NCI-H146 (cell line): ENCODE data around the gene WBP1L.
"Not testable (repeated sequence)": the region's sequence is repeated elsewhere in the genome, so short reads cannot be mapped to it uniquely, and the experiment has no call there.

ENCODE experiments used
- DNase-seq: peaks from one replicate; lab custom pipeline; 2025; lab: John Stamatoyannopoulos, UW

Gene WBP1L

GRCh38 chr10:102723989-102724388, 19.8 kb upstream of the WBP1L start:
- DNase-seq = no peak

GRCh38 chr10:102726274-102726673, 17.5 kb upstream of the WBP1L start:
- DNase-seq = no peak

- DNase-seq = no peak
Observed at GRCh38 chr10:102727037-102727818, 16.5 kb upstream of the WBP1L start.

- peak; percentile 62 for DNase-seq
Observed at GRCh38 chr10:102729029-102730026, 14.4 kb upstream of the WBP1L start.

- no peak for DNase-seq
Observed at GRCh38 chr10:102731222-102731800, 12.4 kb upstream of the WBP1L start.

- DNase-seq = no peak
Observed at GRCh38 chr10:102732661-102733060, 11.1 kb upstream of the WBP1L start.

- no peak for DNase-seq
Observed at GRCh38 chr10:102735065-102735562, 8.6 kb upstream of the WBP1L start.

- no peak for DNase-seq
Observed at GRCh38 chr10:102738692-102739121, 5.0 kb upstream of the WBP1L start.

- no peak for DNase-seq
Observed at GRCh38 chr10:102740229-102740628, 3.5 kb upstream of the WBP1L start.

GRCh38 chr10:102741726-102742237, 2.0 kb upstream of the WBP1L start:
- DNase-seq = no peak

- DNase-seq = not testable (repeated sequence)
Observed at GRCh38 chr10:102742313-102742712, 1.4 kb upstream of the WBP1L start.

GRCh38 chr10:102743078-102743587, 615 bp upstream of the WBP1L start:
- no peak for DNase-seq

- DNase-seq = no peak
Observed at GRCh38 chr10:102744374-102745051, 765 bp downstream of the WBP1L start.

- no peak for DNase-seq
Observed at GRCh38 chr10:102745157-102745556, 1.4 kb downstream of the WBP1L start.

- DNase-seq = no peak
Observed at GRCh38 chr10:102752266-102752930, 8.7 kb downstream of the WBP1L start.

GRCh38 chr10:102752934-102753664, 9.4 kb downstream of the WBP1L start:
- DNase-seq = no peak

GRCh38 chr10:102753718-102754117, 10.0 kb downstream of the WBP1L start:
- no peak for DNase-seq

GRCh38 chr10:102757323-102757722, 13.6 kb downstream of the WBP1L start:
- no peak for DNase-seq

- DNase-seq = no peak
Observed at GRCh38 chr10:102758240-102758932, 14.6 kb downstream of the WBP1L start.
